Measurements from ENCODE around the gene CELA2B. TPM values are rescaled to one million over a fixed set of nuclear protein-coding genes. Genes with fewer than 3 reads are reported as not detected.
A peak's percentile ranks its signal among the peaks of the same experiment; 100 is the strongest.

The CELA2B gene
- total and polyA plus RNA-seq, 2 of the 8 experiments (the other 6 are each of a cell fraction or from before 2014, with no cell fraction given), result not detected

GRCh38 chr1:15452216-15452615 lies 23.7 kb upstream of the CELA2B start:
- CTCF ChIA-PET (ENCODE audit: partially characterized antibody), result no interaction called here
- FAIRE-seq, result no peak
- POLR2A ChIA-PET (ENCODE audit: partially characterized antibody), result no interaction called here

More at GRCh38 chr1:15452216-15452615, 23.7 kb upstream of the CELA2B start:
- Histone ChIP-seq H3K4me3 (ENCODE audit: extremely low read depth in 1 of 4, insufficient read depth in 2 of 4, low read depth in 3 of 4, low read length in 4 of 4) (no peak overlapping the region), H3K4me1 (replicated peaks in 1 of 4; ENCODE audit: control insufficient read depth in 3 of 4, insufficient read depth in 4 of 4, low read length in 3 of 4) (no peaks in the 10 kb centered on the region), H3K9ac (replicated peaks in 1 of 4; ENCODE audit: extremely low read depth in 1 of 4, low read depth in 3 of 4, low read length in 3 of 4) (no peak overlapping the region), H3K14ac (ENCODE audit: insufficient read length) (no peak overlapping the region), H4K8ac (ENCODE audit: extremely low read depth, insufficient read depth, low read length) (no peak overlapping the region), H3K27ac (ENCODE audit: low read depth, low read length) (no peak overlapping the region), H3K18ac (ENCODE audit: extremely low read depth, low read length) (no peak overlapping the region), H2BK15ac (ENCODE audit: low read length) (no peak overlapping the region), H3K23me2 (ENCODE audit: low read depth, low read length) (no peaks in the 10 kb centered on the region), H4K5ac (ENCODE audit: insufficient read length, low read depth, low read length) (no peak overlapping the region), H2BK12ac (ENCODE audit: low read depth, low read length) (no peak overlapping the region), H3K27me3 (replicated peaks in 1 of 4; ENCODE audit: control insufficient read depth in 3 of 4, extremely low read depth in 1 of 4, insufficient read depth in 3 of 4, low read length in 3 of 4) (no peaks in the 10 kb centered on the region), H3K4ac (replicated peaks; ENCODE audit: insufficient read length, low read depth, low read length) (no peak overlapping the region), H3K79me1 (ENCODE audit: low read depth, low read length) (no peaks in the 10 kb centered on the region), H3K9me3 (ENCODE audit: insufficient read depth in 2 of 2, low read depth in 1 of 2, low read length in 1 of 2) (no peaks in the 10 kb centered on the region), H2AFZ (ENCODE audit: low read length) (no peak overlapping the region), H3K56ac (replicated peaks; ENCODE audit: insufficient read length, low read depth, low read length) (no peak overlapping the region), H2BK120ac (replicated peaks; ENCODE audit: low read depth, low read length) (no peak overlapping the region), H2AK5ac (ENCODE audit: low read depth, low read length) (no peak overlapping the region), H2BK20ac (ENCODE audit: low read length) (no peak overlapping the region), H3K79me2 (ENCODE audit: control insufficient read depth in 1 of 2, insufficient read depth in 2 of 2, low read length in 2 of 2) (no peaks in the 10 kb centered on the region), H3K23ac (ENCODE audit: insufficient read length) (no peak overlapping the region), H3K36me3 (ENCODE audit: control insufficient read depth in 2 of 4, insufficient read depth in 4 of 4, low read length in 3 of 4) (no peaks in the 10 kb centered on the region), H4K91ac (replicated peaks; ENCODE audit: insufficient read length, low read length) (no peak overlapping the region), H4K20me1 (replicated peaks in 1 of 2; ENCODE audit: control insufficient read depth in 1 of 2, insufficient read depth in 2 of 2, low read length in 2 of 2) (no peaks in the 10 kb centered on the region), H2BK5ac (ENCODE audit: low read depth, low read length) (no peak overlapping the region), H3K4me2 (ENCODE audit: insufficient read depth in 1 of 2, low read depth in 2 of 2, low read length in 2 of 2) (no peak overlapping the region)
- WGBS, 2 experiments (ENCODE audit: extremely low coverage in 1 of 2, insufficient coverage in 1 of 2, insufficient read length in 1 of 2, insufficient replicate concordance in 2 of 2, low coverage in 1 of 2, low lambda C conversion rate in 2 of 2, missing lambda C conversion rate in 1 of 2), result 90% methylated on average over 1 of the region's 1 CpG; no CpG with 5 or more reads in 1 of the 2 experiments
- DNase-seq (ENCODE audit: low read depth in 1 of 2, low spot score in 2 of 2), result no peak
- no peak for TF ChIP-seq TCF12 (IDR thresholded peaks at IDR 0.05; ENCODE audit: low read depth, low read length)
- peak; percentile 28; the same call in 1 of the 2 replicates for TF ChIP-seq KDM1A (IDR thresholded peaks at IDR 0.05; ENCODE audit: borderline replicate concordance, low read length)

All from H1 (cell line).